ENCODE results near the gene EPC1. TPM values are rescaled to one million over a fixed set of nuclear protein-coding genes. Genes with fewer than 3 reads are reported as not detected.

The EPC1 gene
- total and polyA plus RNA-seq, 2 of the 8 experiments (the other 6 are each of a cell fraction or from before 2014, with no cell fraction given): 23.7 to 42.3 TPM

- TF ChIP-seq SUZ12 (IDR thresholded peaks at IDR 0.05; ENCODE audit: low read length) (no peak), CTBP2 (IDR thresholded peaks at IDR 0.05; ENCODE audit: borderline replicate concordance, insufficient read depth, insufficient read length, low read length) (no peak)
Measured at GRCh38 chr10:32229170-32229569, 117.8 kb downstream of the EPC1 start (continued).

Measured in H1 (cell line).